ENCODE data around the gene CPLX1. TPM values are rescaled to one million over a fixed set of nuclear protein-coding genes. Genes with fewer than 3 reads are reported as not detected.

CPLX1 gene
- total RNA-seq, 4 donors from 2014 or later = 0.34 to 3.8 (median 0.74) TPM

GRCh38 chr4:791898-792625 is 33.9 kb downstream of the CPLX1 start:
- TF ChIP-seq CTCF (IDR thresholded peaks at IDR 0.05; ENCODE audit: low read depth) = no peak

- no peak for TF ChIP-seq CTCF (IDR thresholded peaks at IDR 0.05; ENCODE audit: low read depth)
These were observed 34.6 kb downstream of the CPLX1 start for GRCh38 chr4:791252-791897.

- no peak for TF ChIP-seq CTCF (IDR thresholded peaks at IDR 0.05; ENCODE audit: low read depth)
These were observed 35.5 kb downstream of the CPLX1 start for GRCh38 chr4:790466-790820.

DNA sequence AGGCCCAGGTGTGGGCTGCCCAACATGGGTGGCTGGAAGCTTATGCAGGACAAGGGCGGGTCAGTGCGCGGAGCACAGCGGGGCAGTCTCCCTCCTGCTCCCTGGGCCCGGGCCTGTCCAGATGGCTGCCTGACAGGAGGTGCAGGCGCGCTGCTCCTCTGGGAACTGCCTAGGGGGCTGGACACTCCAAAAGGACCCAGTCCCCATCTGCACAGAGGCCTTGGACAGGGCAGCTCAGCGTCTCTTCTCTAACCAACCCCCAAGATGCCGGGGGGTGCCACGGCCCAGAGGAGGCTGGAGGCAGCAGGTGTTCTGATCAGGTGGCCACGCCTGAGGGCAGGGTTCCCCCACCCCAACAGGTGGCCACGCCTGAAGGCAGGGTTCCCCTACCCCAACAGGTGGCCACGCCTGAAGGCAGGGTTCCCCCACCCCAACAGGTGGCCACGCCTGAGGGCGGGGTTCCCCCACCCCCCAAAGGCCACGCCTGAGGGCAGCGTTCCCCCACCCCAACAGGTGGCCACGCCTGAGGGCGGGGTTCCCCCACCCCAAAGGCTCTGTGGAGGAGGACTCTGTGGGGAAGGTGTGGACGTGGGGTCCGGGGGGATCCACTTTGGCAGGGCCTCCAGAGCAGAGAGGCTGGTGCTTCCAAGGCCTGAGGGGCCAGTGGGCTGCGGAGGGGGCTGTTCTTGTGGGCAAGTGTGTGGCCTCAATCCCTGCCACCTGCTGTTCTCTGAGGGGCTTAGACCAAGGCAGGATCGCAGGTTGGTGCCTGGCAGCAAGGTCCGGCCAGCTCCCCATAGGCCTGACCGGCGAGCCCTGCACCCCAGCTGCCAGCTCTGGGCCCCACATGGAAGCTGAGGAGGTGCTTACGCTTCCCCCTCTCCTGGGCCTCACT is 36.1 kb downstream of the CPLX1 start:
- no peak for TF ChIP-seq CTCF (IDR thresholded peaks at IDR 0.05; ENCODE audit: low read depth)

- TF ChIP-seq CTCF (IDR thresholded peaks at IDR 0.05; ENCODE audit: low read depth) = no peak
These were observed 37.2 kb downstream of the CPLX1 start for GRCh38 chr4:788636-789297.

- no peak for TF ChIP-seq CTCF (IDR thresholded peaks at IDR 0.05; ENCODE audit: low read depth)
These were observed 37.8 kb downstream of the CPLX1 start for GRCh38 chr4:788006-788635.

Data from subcutaneous adipose tissue (tissue), 4 donors.